HEK293T (cell line): ENCODE results near the gene STX10.

ENCODE experiments used
- CTCF ChIA-PET: fragments of 350-600 bp; formaldehyde crosslinking; extraction: SDS; loops from one replicate; lab custom pipeline; 2021; ENCODE audit warnings: antibody characterized with exemption, inconsistent platforms; lab: Yijun Ruan, JAX
- POLR2A ChIA-PET: fragments of 350-600 bp; formaldehyde crosslinking; extraction: SDS; loops from one replicate; lab custom pipeline; 2020; ENCODE audit warnings: antibody characterized with exemption, inconsistent platforms; lab: Yijun Ruan, JAX
- DNase-seq: peaks from one replicate; pipeline ENCODE4 v3.0.0; 2012; ENCODE audit warnings: mixed read lengths; ENCODE audit errors: extremely low spot score
- ARNT ChIP-seq: fragments of 450-650 bp; IDR thresholded peaks from 2 replicates; pipeline ENCODE4 v1.6.1; 2017; ENCODE audit warnings: mild to moderate bottlenecking
- BHLHE40 ChIP-seq: fragments of 450-650 bp; IDR thresholded peaks from 2 replicates; pipeline ENCODE4 v1.6.1; 2016; ENCODE audit warnings: mild to moderate bottlenecking, moderate library complexity, borderline replicate concordance
- CTBP1 ChIP-seq: fragments of 450-650 bp; IDR thresholded peaks from 2 replicates; pipeline ENCODE4 v1.6.1; 2016; ENCODE audit warnings: borderline replicate concordance
- ELF4 ChIP-seq: fragments of 450-650 bp; IDR thresholded peaks from 2 replicates; pipeline ENCODE4 v1.6.1; 2017; ENCODE audit warnings: antibody characterized with exemption
- FOXA1 ChIP-seq: fragments of 450-650 bp; IDR thresholded peaks from 2 replicates; pipeline ENCODE4 v1.6.1; 2016; ENCODE audit warnings: mild to moderate bottlenecking
- FOXK2 ChIP-seq: fragments of 450-650 bp; IDR thresholded peaks from 2 replicates; pipeline ENCODE4 v1.6.1; 2016; ENCODE audit warnings: mild to moderate bottlenecking
- FOXM1 ChIP-seq: fragments of 450-650 bp; IDR thresholded peaks from 2 replicates; pipeline ENCODE4 v1.6.1; 2017; ENCODE audit warnings: mild to moderate bottlenecking, borderline replicate concordance
- HDGF ChIP-seq: fragments of 450-650 bp; IDR thresholded peaks from 2 replicates; pipeline ENCODE4 v1.6.1; 2017; ENCODE audit warnings: antibody characterized with exemption, borderline replicate concordance
- L3MBTL2 ChIP-seq: fragments of 450-650 bp; conservative IDR thresholded peaks from 2 replicates; pipeline ENCODE4 v1.6.1; 2016; ENCODE audit warnings: mild to moderate bottlenecking
- LEF1 ChIP-seq: fragments of 450-650 bp; IDR thresholded peaks from 2 replicates; pipeline ENCODE4 v1.6.1; 2017; ENCODE audit warnings: mild to moderate bottlenecking, borderline replicate concordance
- NFRKB ChIP-seq: fragments of 450-650 bp; IDR thresholded peaks from 2 replicates; pipeline ENCODE4 v1.6.1; 2016; ENCODE audit warnings: mild to moderate bottlenecking, moderate library complexity
- SP1 ChIP-seq: fragments of 450-650 bp; IDR thresholded peaks from 2 replicates; pipeline ENCODE4 v1.6.1; 2017
- SUZ12 ChIP-seq: fragments of 450-650 bp; IDR thresholded peaks from 2 replicates; pipeline ENCODE4 v1.6.1; 2016; ENCODE audit warnings: mild to moderate bottlenecking
- TARDBP ChIP-seq: fragments of 450-650 bp; IDR thresholded peaks from 2 replicates; pipeline ENCODE4 v1.6.1; 2016
- ZNF384 ChIP-seq: fragments of 450-650 bp; IDR thresholded peaks from 2 replicates; pipeline ENCODE4 v1.6.1; 2016
- TF ChIP-seq, protein P1 (sequence below): fragments of 450-650 bp; IDR thresholded peaks from 2 replicates; pipeline ENCODE4 v1.6.1; 2016

Gene STX10

DNA sequence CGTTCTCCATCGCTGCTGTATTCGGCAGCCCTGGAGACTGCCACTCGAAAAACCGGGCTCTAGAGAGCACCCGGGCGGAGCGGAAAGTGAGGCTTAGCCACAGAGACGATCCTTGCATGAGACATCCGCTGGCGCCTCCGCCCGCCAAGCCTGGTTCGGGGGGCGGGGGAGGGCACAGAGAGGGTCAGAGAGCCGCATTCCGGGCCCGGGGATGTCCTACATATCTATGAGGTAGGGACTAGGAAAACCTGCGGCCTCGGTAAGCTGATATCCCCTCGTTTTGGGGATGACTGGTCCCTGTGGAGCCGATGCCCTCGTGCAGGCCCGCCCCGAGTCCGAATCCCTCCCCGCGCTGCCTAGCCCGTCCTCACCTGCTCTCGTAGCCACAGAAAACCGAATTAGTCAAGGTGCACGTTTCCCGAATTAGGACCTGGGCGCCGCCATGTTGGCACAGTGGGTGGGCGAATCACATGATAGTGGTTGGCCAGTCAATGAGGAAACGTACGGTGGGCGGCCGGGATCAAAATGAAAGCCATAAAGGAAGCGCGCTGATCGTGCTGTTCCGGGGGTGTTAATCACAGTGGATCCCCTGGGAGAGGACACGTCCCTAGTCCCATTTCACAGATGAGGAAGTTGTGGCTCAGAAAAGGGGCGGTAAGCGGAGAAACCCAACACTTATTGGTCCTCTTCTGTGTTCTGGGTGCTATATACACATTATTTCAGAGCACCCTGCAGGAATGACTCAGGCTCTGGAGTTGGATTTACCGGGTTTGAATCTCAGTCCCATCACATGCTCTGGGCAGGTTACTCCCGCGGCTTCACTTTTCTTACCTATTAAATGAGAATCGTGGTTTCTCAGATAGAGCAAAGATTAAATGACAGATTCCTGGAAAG, 33.6 kb downstream of the STX10 start, which contains the start of gene TRMT1:
TSS of gene TRMT1 (minus strand) at position 459 of the 894 bp plus-strand sequence. CDS start at position 118, 341 bp downstream.
- DNase-seq = peak; percentile 90
- ChIA-PET POLR2A (interaction anchor here (1.9 kb wide), 1 partner anchor 34 kb away, joined by 11 read pairs; the partner anchor contains the start of genes IER2 and STX10), CTCF (no interaction called here)
- TF ChIP-seq LEF1 (no peak), ZNF384 (no peak), ARNT (no peak; the same call in 1 of the 2 replicates), SP1 (no peak), HDGF (no peak), BHLHE40 (no peak), CTBP1 (0 out of 2 replicates have a peak, but pooled peaks have one; percentile 43), L3MBTL2 (no peak), FOXM1 (peak; percentile 78; the same call in 1 of the 2 replicates), SUZ12 (no peak), ELF4 (peak; percentile 62), TARDBP (no peak), FOXA1 (no peak), FOXK2 (no peak), NFRKB (peak; percentile 72)
- TF ChIP-seq, protein P1, sequence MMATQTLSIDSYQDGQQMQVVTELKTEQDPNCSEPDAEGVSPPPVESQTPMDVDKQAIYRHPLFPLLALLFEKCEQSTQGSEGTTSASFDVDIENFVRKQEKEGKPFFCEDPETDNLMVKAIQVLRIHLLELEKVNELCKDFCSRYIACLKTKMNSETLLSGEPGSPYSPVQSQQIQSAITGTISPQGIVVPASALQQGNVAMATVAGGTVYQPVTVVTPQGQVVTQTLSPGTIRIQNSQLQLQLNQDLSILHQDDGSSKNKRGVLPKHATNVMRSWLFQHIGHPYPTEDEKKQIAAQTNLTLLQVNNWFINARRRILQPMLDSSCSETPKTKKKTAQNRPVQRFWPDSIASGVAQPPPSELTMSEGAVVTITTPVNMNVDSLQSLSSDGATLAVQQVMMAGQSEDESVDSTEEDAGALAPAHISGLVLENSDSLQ = peak; percentile 75

GRCh38 chr19:13115936-13116281, 34.3 kb downstream of the STX10 start:
- ChIA-PET POLR2A (no interaction called here), CTCF (no interaction called here)
- TF ChIP-seq FOXM1 (no peak), SP1 (no peak), BHLHE40 (no peak), HDGF (no peak), FOXK2 (no peak), L3MBTL2 (no peak), ELF4 (no peak), ZNF384 (no peak), CTBP1 (no peak), FOXA1 (no peak), ARNT (no peak), NFRKB (no peak), TARDBP (no peak), LEF1 (no peak)
- TF ChIP-seq, protein P1 = no peak
- DNase-seq = no peak

DNA sequence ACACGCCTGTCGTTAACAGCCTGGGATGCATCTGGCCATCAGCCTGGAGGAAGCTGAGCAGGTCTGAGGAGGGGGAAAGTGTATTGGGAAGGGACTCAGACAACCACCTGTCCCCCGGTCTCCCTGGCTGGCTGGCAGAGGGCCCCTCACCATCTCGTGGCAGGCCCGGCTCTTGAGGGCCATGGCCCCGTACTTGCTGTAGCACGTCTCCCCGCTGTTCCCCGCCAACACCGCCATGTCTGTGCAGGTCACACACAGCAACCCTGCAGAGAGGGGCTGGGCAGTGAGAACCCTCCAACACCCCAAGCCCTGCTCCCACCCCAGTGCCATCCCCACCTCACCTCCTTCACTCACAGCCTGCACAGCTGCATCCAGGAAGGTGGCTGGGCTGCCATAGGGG, 37.6 kb downstream of the STX10 start:
- TF ChIP-seq FOXM1 (no peak), HDGF (no peak)
- ChIA-PET POLR2A (no interaction called here), CTCF (no interaction called here)
- no peak for DNase-seq

DNA sequence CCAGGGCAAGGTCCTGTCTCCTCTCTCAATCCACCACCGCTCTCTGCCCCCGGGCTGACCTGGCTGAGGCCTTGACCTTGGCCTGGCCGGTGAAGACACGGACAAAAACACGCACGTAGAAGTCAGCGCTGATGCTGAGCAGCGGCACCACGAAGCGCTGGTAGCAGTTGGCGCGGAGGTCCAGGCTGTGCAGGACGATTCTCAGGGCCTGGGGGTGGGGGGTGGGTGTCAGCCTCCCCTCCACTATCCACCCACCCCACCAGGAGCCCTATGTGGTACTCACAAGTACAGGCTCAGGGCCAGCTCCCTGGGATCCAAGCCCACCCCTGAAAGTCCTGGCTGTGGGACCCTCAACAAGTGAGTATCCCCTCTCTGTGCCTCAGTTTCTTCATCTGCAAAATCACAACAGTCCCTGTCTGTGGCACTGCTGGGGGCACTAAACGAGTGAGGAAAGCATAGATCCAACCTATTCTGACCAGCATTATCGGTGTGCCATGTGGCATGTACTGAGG, 40.0 kb downstream of the STX10 start:
- ChIA-PET CTCF (interaction anchor here (0.5 kb wide), 1 partner anchor 78 kb away, joined by 3 read pairs; no protein-coding TSS in a partner anchor), POLR2A (no interaction called here)
- TF ChIP-seq CTBP1 = no peak
- TF ChIP-seq HDGF = no peak
- TF ChIP-seq NFRKB = no peak
- TF ChIP-seq TARDBP = no peak
- no peak for DNase-seq

GRCh38 chr19:13109361-13110098, 40.6 kb downstream of the STX10 start:
- no peak for DNase-seq
- CTCF ChIA-PET = interaction anchor here (0.5 to 0.8 kb wide), 2 partner anchors 13 to 78 kb away, joined by 3 to 7 read pairs; no protein-coding TSS in a partner anchor
- POLR2A ChIA-PET = no interaction called here
- TF ChIP-seq LEF1 (no peak), SUZ12 (no peak), FOXA1 (no peak), ARNT (no peak), L3MBTL2 (no peak), FOXM1 (no peak), ELF4 (no peak), ZNF384 (no peak)
- TF ChIP-seq, protein P1 = no peak
